ENCODE results near the gene TINAG.

Gene TINAG

DNA sequence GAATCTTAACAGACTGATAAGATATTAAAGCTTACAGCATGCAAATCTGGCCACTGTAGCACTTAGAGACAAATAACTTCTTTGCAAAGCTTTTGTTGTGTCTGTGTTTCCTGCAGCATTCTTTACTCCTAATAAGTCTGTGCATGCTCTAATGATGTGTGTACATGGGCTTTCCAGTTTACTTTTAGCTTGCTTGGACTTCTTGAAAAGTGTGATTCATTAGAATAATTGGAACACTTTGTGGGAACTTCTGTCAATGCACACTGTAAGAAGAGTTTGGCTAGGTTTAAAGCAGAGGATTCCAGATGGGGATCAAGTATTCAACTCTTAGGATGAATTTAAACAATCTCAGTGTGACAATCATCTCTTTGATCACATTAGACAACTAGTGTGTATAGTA is 22.1 kb upstream of the TINAG start:
- Histone ChIP-seq H4K91ac (ENCODE audit: low read depth, low read length, poor library complexity) (no peak overlapping the region), H3K9ac (ENCODE audit: low read depth, low read length, poor library complexity) (no peak overlapping the region), H4K8ac (ENCODE audit: low read depth, low read length) (no peak overlapping the region), H3K18ac (ENCODE audit: low read length) (no peak overlapping the region), H3K9me3 (replicated peaks in 1 of 2; ENCODE audit: control insufficient read depth in 2 of 2, insufficient read depth in 1 of 2, low read depth in 1 of 2, low read length in 2 of 2) (no peaks in the 10 kb centered on the region), H3K27ac (replicated peaks; ENCODE audit: low read length) (no peak overlapping the region), H2AK5ac (ENCODE audit: low read depth, low read length) (no peak overlapping the region), H3K4ac (ENCODE audit: low read length) (no peak overlapping the region), H3K27me3 (ENCODE audit: control insufficient read depth in 3 of 3, insufficient read depth in 3 of 3, low read depth in 1 of 3, low read length in 3 of 3) (no peaks in the 10 kb centered on the region), H3K14ac (ENCODE audit: low read length) (no peak overlapping the region), H3K36me3 (replicated peaks in 1 of 2; ENCODE audit: control insufficient read depth in 2 of 2, insufficient read depth in 2 of 2, low read length in 2 of 2) (no peaks in the 10 kb centered on the region), H2BK5ac (ENCODE audit: low read length) (no peak overlapping the region), H3K4me2 (ENCODE audit: insufficient read depth, low read length, poor library complexity, severe bottlenecking) (no peak overlapping the region), H3K4me1 (ENCODE audit: control insufficient read depth in 2 of 2, insufficient read depth in 1 of 2, low read depth in 1 of 2, low read length in 2 of 2) (no peaks in the 10 kb centered on the region), H3K4me3 (ENCODE audit: low read length in 2 of 2) (no peak overlapping the region), H2BK12ac (ENCODE audit: low read length) (no peak overlapping the region), H2BK120ac (ENCODE audit: low read depth, low read length) (no peak overlapping the region), H2BK15ac (ENCODE audit: low read length) (no peak overlapping the region), H3K79me1 (ENCODE audit: low read depth, low read length) (no peaks in the 10 kb centered on the region), H2AFZ (ENCODE audit: low read length) (no peak overlapping the region), H3K23ac (ENCODE audit: low read depth, low read length, poor library complexity) (no peak overlapping the region)
- no peak for DNase-seq (ENCODE audit: low spot score)

DNA sequence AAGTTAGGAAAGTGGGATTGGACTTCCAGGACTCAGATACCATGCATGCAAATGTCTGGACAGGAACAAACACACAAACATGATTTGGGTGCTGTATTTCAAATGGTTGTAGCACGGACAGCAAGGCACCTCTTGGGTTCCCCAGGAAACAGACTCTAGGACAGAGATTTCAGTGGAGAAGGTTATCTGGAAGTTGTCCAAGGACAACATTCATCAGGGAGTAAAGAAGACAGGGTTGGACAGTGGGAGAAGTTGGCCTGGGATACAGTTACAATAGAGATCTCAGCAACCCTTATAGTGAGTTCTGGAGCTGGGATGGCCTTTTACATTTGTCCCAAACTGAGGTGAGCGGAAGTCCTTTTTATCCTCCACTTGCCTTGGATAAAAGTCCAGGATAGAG is 19.8 kb upstream of the TINAG start:
- Histone ChIP-seq H3K9me3 (replicated peaks in 1 of 2; ENCODE audit: control insufficient read depth in 2 of 2, insufficient read depth in 1 of 2, low read depth in 1 of 2, low read length in 2 of 2) (no peaks in the 10 kb centered on the region), H2BK5ac (ENCODE audit: low read length) (no peak overlapping the region), H4K8ac (ENCODE audit: low read depth, low read length) (no peak overlapping the region), H2BK120ac (ENCODE audit: low read depth, low read length) (no peak overlapping the region), H3K27me3 (ENCODE audit: control insufficient read depth in 3 of 3, insufficient read depth in 3 of 3, low read depth in 1 of 3, low read length in 3 of 3) (no peaks in the 10 kb centered on the region), H2BK12ac (ENCODE audit: low read length) (no peak overlapping the region), H3K4me3 (ENCODE audit: low read length in 2 of 2) (no peak overlapping the region), H2AK5ac (ENCODE audit: low read depth, low read length) (no peak overlapping the region), H3K4me2 (ENCODE audit: insufficient read depth, low read length, poor library complexity, severe bottlenecking) (no peak overlapping the region), H3K4me1 (ENCODE audit: control insufficient read depth in 2 of 2, insufficient read depth in 1 of 2, low read depth in 1 of 2, low read length in 2 of 2) (no peaks in the 10 kb centered on the region), H3K18ac (ENCODE audit: low read length) (no peak overlapping the region), H2BK15ac (ENCODE audit: low read length) (no peak overlapping the region), H3K36me3 (replicated peaks in 1 of 2; ENCODE audit: control insufficient read depth in 2 of 2, insufficient read depth in 2 of 2, low read length in 2 of 2) (no peaks in the 10 kb centered on the region), H4K91ac (ENCODE audit: low read depth, low read length, poor library complexity) (no peak overlapping the region), H3K14ac (ENCODE audit: low read length) (no peak overlapping the region), H3K79me1 (ENCODE audit: low read depth, low read length) (no peaks in the 10 kb centered on the region), H2AFZ (ENCODE audit: low read length) (no peak overlapping the region), H3K9ac (ENCODE audit: low read depth, low read length, poor library complexity) (no peak overlapping the region), H3K27ac (replicated peaks; ENCODE audit: low read length) (no peak overlapping the region), H3K23ac (ENCODE audit: low read depth, low read length, poor library complexity) (no peak overlapping the region), H3K4ac (ENCODE audit: low read length) (no peak overlapping the region)
- no peak for DNase-seq (ENCODE audit: low spot score)
- no CpG with 5 or more reads among the region's 2 CpGs for WGBS, 2 donors (ENCODE audit: extremely low coverage in 2 of 2, insufficient read length in 2 of 2, insufficient replicate concordance in 1 of 2)

DNA sequence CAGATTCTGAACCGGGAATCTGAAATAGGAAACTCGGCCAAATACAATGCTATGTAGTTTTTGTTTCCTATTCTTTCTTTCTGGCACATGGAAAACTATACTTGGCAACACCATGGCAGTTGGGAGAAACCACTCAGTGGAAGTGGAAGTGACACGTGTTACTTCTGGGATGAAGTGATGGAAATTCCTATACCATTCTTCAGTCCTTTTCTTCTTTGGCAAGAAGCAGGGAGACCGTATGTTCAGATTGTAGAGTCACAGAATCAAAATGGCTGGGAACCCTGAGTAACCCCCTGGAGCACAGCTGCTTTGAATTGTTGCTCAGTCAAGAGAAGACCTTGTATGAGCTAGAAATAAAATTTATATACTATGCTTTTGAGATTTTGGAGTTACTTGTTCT is 18.8 kb upstream of the TINAG start:
- WGBS, 2 donors (ENCODE audit: extremely low coverage in 2 of 2, insufficient read length in 2 of 2, insufficient replicate concordance in 1 of 2), result no CpG with 5 or more reads among the region's 4 CpGs
- Histone ChIP-seq H2BK15ac (ENCODE audit: low read length) (no peak overlapping the region), H2AFZ (ENCODE audit: low read length) (no peak overlapping the region), H4K8ac (ENCODE audit: low read depth, low read length) (no peak overlapping the region), H3K36me3 (replicated peaks in 1 of 2; ENCODE audit: control insufficient read depth in 2 of 2, insufficient read depth in 2 of 2, low read length in 2 of 2) (no peaks in the 10 kb centered on the region), H3K18ac (ENCODE audit: low read length) (no peak overlapping the region), H3K27ac (replicated peaks; ENCODE audit: low read length) (no peak overlapping the region), H3K23ac (ENCODE audit: low read depth, low read length, poor library complexity) (no peak overlapping the region), H2AK5ac (ENCODE audit: low read depth, low read length) (no peak overlapping the region), H3K9ac (ENCODE audit: low read depth, low read length, poor library complexity) (no peak overlapping the region), H2BK5ac (ENCODE audit: low read length) (no peak overlapping the region), H3K4me2 (ENCODE audit: insufficient read depth, low read length, poor library complexity, severe bottlenecking) (no peak overlapping the region), H2BK12ac (ENCODE audit: low read length) (no peak overlapping the region), H3K27me3 (ENCODE audit: control insufficient read depth in 3 of 3, insufficient read depth in 3 of 3, low read depth in 1 of 3, low read length in 3 of 3) (no peaks in the 10 kb centered on the region), H3K14ac (ENCODE audit: low read length) (no peak overlapping the region), H3K4ac (ENCODE audit: low read length) (no peak overlapping the region), H3K4me3 (ENCODE audit: low read length in 2 of 2) (no peak overlapping the region), H3K4me1 (ENCODE audit: control insufficient read depth in 2 of 2, insufficient read depth in 1 of 2, low read depth in 1 of 2, low read length in 2 of 2) (no peaks in the 10 kb centered on the region), H3K9me3 (replicated peaks in 1 of 2; ENCODE audit: control insufficient read depth in 2 of 2, insufficient read depth in 1 of 2, low read depth in 1 of 2, low read length in 2 of 2) (no peaks in the 10 kb centered on the region), H2BK120ac (ENCODE audit: low read depth, low read length) (no peak overlapping the region), H3K79me1 (ENCODE audit: low read depth, low read length) (no peaks in the 10 kb centered on the region), H4K91ac (ENCODE audit: low read depth, low read length, poor library complexity) (no peak overlapping the region)
- DNase-seq (ENCODE audit: low spot score), result no peak

DNA sequence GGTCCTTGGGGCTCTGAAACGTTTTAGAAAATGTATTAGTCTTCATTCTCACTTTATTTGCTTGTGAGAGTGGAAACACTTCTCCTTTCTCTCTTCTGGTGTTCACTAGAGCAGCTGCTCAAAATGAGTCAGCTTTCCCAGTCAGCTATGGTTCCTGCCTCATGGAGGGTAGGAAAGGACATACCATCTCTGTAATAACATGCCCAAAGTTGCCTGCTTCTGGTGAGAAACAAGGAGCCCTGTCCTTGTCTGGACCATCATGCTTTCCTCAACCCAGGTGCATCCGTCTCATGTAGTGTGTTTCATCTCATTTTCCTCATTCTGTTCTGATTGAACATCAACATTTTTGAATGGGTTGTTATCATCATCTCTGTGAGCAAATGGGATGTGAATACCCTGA is 17.1 kb upstream of the TINAG start:
- Histone ChIP-seq H2AFZ (ENCODE audit: low read length) (no peak overlapping the region), H3K79me1 (ENCODE audit: low read depth, low read length) (no peaks in the 10 kb centered on the region), H4K8ac (ENCODE audit: low read depth, low read length) (no peak overlapping the region), H3K4me2 (ENCODE audit: insufficient read depth, low read length, poor library complexity, severe bottlenecking) (no peak overlapping the region), H2BK120ac (ENCODE audit: low read depth, low read length) (no peak overlapping the region), H3K4me3 (ENCODE audit: low read length in 2 of 2) (no peak overlapping the region), H3K36me3 (replicated peaks in 1 of 2; ENCODE audit: control insufficient read depth in 2 of 2, insufficient read depth in 2 of 2, low read length in 2 of 2) (no peaks in the 10 kb centered on the region), H3K27ac (replicated peaks; ENCODE audit: low read length) (no peak overlapping the region), H2BK5ac (ENCODE audit: low read length) (no peak overlapping the region), H3K4me1 (ENCODE audit: control insufficient read depth in 2 of 2, insufficient read depth in 1 of 2, low read depth in 1 of 2, low read length in 2 of 2) (no peaks in the 10 kb centered on the region), H3K27me3 (ENCODE audit: control insufficient read depth in 3 of 3, insufficient read depth in 3 of 3, low read depth in 1 of 3, low read length in 3 of 3) (no peaks in the 10 kb centered on the region), H2BK15ac (ENCODE audit: low read length) (no peak overlapping the region), H2BK12ac (ENCODE audit: low read length) (no peak overlapping the region), H3K23ac (ENCODE audit: low read depth, low read length, poor library complexity) (no peak overlapping the region), H3K18ac (ENCODE audit: low read length) (no peak overlapping the region), H3K14ac (ENCODE audit: low read length) (no peak overlapping the region), H3K9ac (ENCODE audit: low read depth, low read length, poor library complexity) (no peak overlapping the region), H2AK5ac (ENCODE audit: low read depth, low read length) (no peak overlapping the region), H3K9me3 (replicated peaks in 1 of 2; ENCODE audit: control insufficient read depth in 2 of 2, insufficient read depth in 1 of 2, low read depth in 1 of 2, low read length in 2 of 2) (no peaks in the 10 kb centered on the region), H3K4ac (ENCODE audit: low read length) (no peak overlapping the region), H4K91ac (ENCODE audit: low read depth, low read length, poor library complexity) (no peak overlapping the region)
- DNase-seq (ENCODE audit: low spot score), result no peak
- no CpG with 5 or more reads among the region's 2 CpGs for WGBS, 2 donors (ENCODE audit: extremely low coverage in 2 of 2, insufficient read length in 2 of 2, insufficient replicate concordance in 1 of 2)
